Stomach (tissue), 9 donors: Measurements from ENCODE around the gene PHIP. TPM values are rescaled to one million over a fixed set of nuclear protein-coding genes. Genes with fewer than 3 reads are reported as not detected.

Source experiments
- DNase-seq, 2 donors: peaks; one replicate each; pipeline versions ENCODE4 v3.0.0 to v3.0.0-alpha.2; 2013 to 2019
- H3K27ac ChIP-seq, 5 donors: fragments of 200-600 bp in 4 of 5; sonication (generic) in 4 of 5; one replicate each; pipeline ENCODE4 v1.5.1; 2013 to 2019; ENCODE audit warnings: mild to moderate bottlenecking in 1 of 5, moderate library complexity in 1 of 5
- H3K27me3 ChIP-seq, 3 donors: fragments of 200-600 bp; sonication (generic); one replicate each; pipeline ENCODE4 v1.5.1; 2017 to 2019; ENCODE audit warnings: mixed run types in 1 of 3
- H3K36me3 ChIP-seq, 4 donors: fragments of 200-600 bp; sonication (generic); 1 replicate in 3 of 4; 2 replicates in 1 of 4; pipeline ENCODE4 v1.5.1; 2016 to 2019
- H3K4me1 ChIP-seq, 4 donors: fragments of 200-600 bp; sonication (generic); one replicate each; pipeline ENCODE4 v1.5.1; 2016 to 2019
- H3K4me3 ChIP-seq, 4 donors: fragments of 200-600 bp; sonication (generic) in 3 of 4; one replicate each; pipeline ENCODE4 v1.5.1; 2016 to 2019; ENCODE audit warnings: mild to moderate bottlenecking in 1 of 4
- H3K9me3 ChIP-seq, 4 donors: fragments of 200-600 bp; sonication (generic); one replicate each; pipeline ENCODE4 v1.5.1; 2016 to 2019
- CTCF ChIP-seq, 7 experiments: fragments of 450-650 bp in 4 of 7; fragments of 200-600 bp in 3 of 7; sonication (generic) in 3 of 7; IDR thresholded peaks; one replicate each; pipeline ENCODE4 v1.5.1; 2016 to 2019; ENCODE audit warnings: antibody characterized with exemption in 7 of 7, control low read depth in 2 of 7, mild to moderate bottlenecking in 1 of 7
- EP300 ChIP-seq: sonication (generic); formaldehyde crosslinking; IDR thresholded peaks from one replicate; pipeline ENCODE4 v1.6.1; 2017; ENCODE audit warnings: antibody characterized with exemption
- POLR2A ChIP-seq, 4 donors: fragments of 450-650 bp; IDR thresholded peaks; one replicate each; pipeline ENCODE4 v1.6.1; 2016; ENCODE audit warnings: antibody characterized with exemption in 4 of 4, control low read depth in 2 of 4, mild to moderate bottlenecking in 1 of 4, moderate library complexity in 1 of 4
- POLR2AphosphoS5 ChIP-seq, 3 donors: sonication (generic); formaldehyde crosslinking; IDR thresholded peaks; one replicate each; pipeline ENCODE4 v1.6.1; 2016; ENCODE audit warnings: antibody characterized with exemption in 3 of 3
- WGBS, 5 donors: extraction: QIAGEN DNeasy Blood & Tissue Kit in 3 of 5; methylation state at CpG; one replicate each; pipeline versions ENCODE4 v1.1.5 to v1.1.7; 2013 to 2018; 5-methylcytosine and 5-hydroxymethylcytosine counted together
- intact Hi-C: fragments of 100-400 bp; cut with DNase I; formaldehyde crosslinking; loops from one replicate; pipeline ENCODE4 v1.15.1; 2023; ENCODE audit warnings: low total_unique reads
- polyA plus RNA-seq, 3 donors: library from polyadenylated mRNA; stranded (reverse); fragments of 200-250 nt; gene quantifications; one replicate each; pipeline ENCODE4 v1.2.3, GENCODE V29; 2013
- total RNA-seq, 5 donors: library from RNA; depleted of rRNA; stranded (reverse); fragments of >200 nt; gene quantifications; one replicate each; pipeline versions ENCODE4 v1.1.0 to v1.2.3, GENCODE V29; 2014 to 2016
- donor health status: healthy with polysubstance abuse.
- donor health status: Bipolar disorder and iron deficiency.
- donor health status: healthy.

The PHIP gene
- total and polyA plus RNA-seq, 8 donors = 3.2 to 70.7 (median 22.5) TPM

GRCh38 chr6:79115553-79116182 is 37.6 kb upstream of the PHIP start:
- H3K27ac ChIP-seq = no peak overlapping the region
- WGBS, 5 donors = 31 to 54% (median 36%) methylated on average over 2 of the region's 2 CpGs
- intact Hi-C loops = no loop called here
- H3K9me3 ChIP-seq = no peaks in the 10 kb centered on the region
- H3K27me3 ChIP-seq = no peaks in the 10 kb centered on the region
- TF ChIP-seq POLR2AphosphoS5 (IDR thresholded peaks at IDR 0.05) (no peak), POLR2A (IDR thresholded peaks at IDR 0.05) (no peak), CTCF (IDR thresholded peaks at IDR 0.05) (no peak), EP300 (no peak)
- no peaks in the 10 kb centered on the region for H3K36me3 ChIP-seq
- DNase-seq = peak in 1 of 2 donors; percentile 4
- no peak overlapping the region for H3K4me3 ChIP-seq
- H3K4me1 ChIP-seq = no peaks in the 10 kb centered on the region

GRCh38 chr6:79111549-79111948 is 33.5 kb upstream of the PHIP start:
- H3K27ac ChIP-seq = no peak overlapping the region
- no peak for DNase-seq
- intact Hi-C loops = no loop called here
- H3K4me3 ChIP-seq = no peak overlapping the region
- H3K4me1 ChIP-seq = no peaks in the 10 kb centered on the region
- no peaks in the 10 kb centered on the region for H3K36me3 ChIP-seq
- H3K9me3 ChIP-seq = no peaks in the 10 kb centered on the region
- TF ChIP-seq CTCF (IDR thresholded peaks at IDR 0.05) = no peak
- TF ChIP-seq POLR2AphosphoS5 (IDR thresholded peaks at IDR 0.05) = no peak
- no peak for TF ChIP-seq EP300
- no peak for TF ChIP-seq POLR2A (IDR thresholded peaks at IDR 0.05)
- H3K27me3 ChIP-seq = no peaks in the 10 kb centered on the region

DNA sequence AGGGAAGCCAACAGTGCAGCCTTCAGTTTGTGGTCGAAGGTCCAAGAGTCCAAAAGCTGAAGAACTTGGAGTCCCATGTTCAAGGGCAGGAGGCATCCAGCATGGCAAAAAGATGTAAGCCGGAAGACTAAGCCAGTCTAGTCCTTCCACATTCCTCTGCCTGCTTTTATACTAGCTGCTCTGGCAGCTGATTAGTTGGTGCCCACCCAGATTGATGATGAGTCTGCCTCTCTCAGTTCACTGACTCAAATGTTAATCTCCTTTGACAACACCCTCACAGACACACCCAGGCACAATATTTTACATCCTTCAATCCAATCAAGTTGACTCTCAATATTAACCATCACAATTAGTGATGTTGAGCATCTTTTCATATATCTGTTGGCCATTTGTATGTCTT is 23.1 kb upstream of the PHIP start:
- Histone ChIP-seq H3K9me3 (no peaks in the 10 kb centered on the region), H3K4me1 (no peaks in the 10 kb centered on the region), H3K4me3 (no peak overlapping the region), H3K36me3 (no peaks in the 10 kb centered on the region), H3K27me3 (no peaks in the 10 kb centered on the region), H3K27ac (no peak overlapping the region)
- TF ChIP-seq CTCF (IDR thresholded peaks at IDR 0.05) (no peak), EP300 (no peak), POLR2AphosphoS5 (IDR thresholded peaks at IDR 0.05) (no peak), POLR2A (IDR thresholded peaks at IDR 0.05) (no peak)
- no peak for DNase-seq
- intact Hi-C loops = no loop called here
- 85 to 100% (median 93%) methylated on average over 2 of the region's 2 CpGs for WGBS, 5 donors

DNA sequence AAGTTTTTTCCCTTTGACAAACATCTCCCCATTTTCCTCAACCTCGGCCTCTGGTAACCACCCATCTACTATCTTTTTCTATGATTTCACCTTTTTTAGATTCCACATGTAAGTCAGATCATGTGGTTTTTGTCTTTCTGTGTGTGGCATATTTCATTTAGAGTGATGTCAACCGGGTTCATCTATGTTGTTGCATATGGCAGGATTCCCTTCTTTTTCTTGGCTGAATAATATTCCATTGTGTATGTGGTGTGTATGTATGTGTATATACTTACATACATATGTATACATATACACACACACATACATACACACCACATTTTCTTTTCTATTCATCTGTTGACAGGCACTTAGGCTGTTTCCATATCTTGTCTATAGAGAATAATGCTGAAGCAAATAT is 22.2 kb upstream of the PHIP start:
- TF ChIP-seq CTCF (IDR thresholded peaks at IDR 0.05) (no peak), EP300 (no peak), POLR2A (IDR thresholded peaks at IDR 0.05) (no peak), POLR2AphosphoS5 (IDR thresholded peaks at IDR 0.05) (no peak)
- H3K9me3 ChIP-seq = no peaks in the 10 kb centered on the region
- no peak for DNase-seq
- no peaks in the 10 kb centered on the region for H3K36me3 ChIP-seq
- no peak overlapping the region for H3K4me3 ChIP-seq
- H3K27ac ChIP-seq = no peak overlapping the region
- 83 to 95% (median 94%) methylated on average over 2 of the region's 2 CpGs for WGBS, 5 donors
- intact Hi-C loops = no loop called here
- no peaks in the 10 kb centered on the region for H3K4me1 ChIP-seq
- no peaks in the 10 kb centered on the region for H3K27me3 ChIP-seq
